Hematopoietic multipotent progenitor cell treated with erythropoietin and hydrocortisone succinate and interleukin-3 and kit ligand, for 6 days (in vitro differentiated cells): ENCODE data around the gene SLC13A4.
"Not testable (repeated sequence)": the region's sequence is repeated elsewhere in the genome, so short reads cannot be mapped to it uniquely, and the experiment has no call there.

Experiments
- DNase-seq: peaks from one replicate; pipeline ENCODE4 v3.0.0-alpha.2; 2015

Gene SLC13A4

GRCh38 chr7:135685306-135686084, 42.5 kb downstream of the SLC13A4 start:
- no peak for DNase-seq

- DNase-seq = no peak
Measured at GRCh38 chr7:135684699-135685098, 43.3 kb downstream of the SLC13A4 start.

GRCh38 chr7:135684136-135684535, 43.9 kb downstream of the SLC13A4 start:
- no peak for DNase-seq

DNA sequence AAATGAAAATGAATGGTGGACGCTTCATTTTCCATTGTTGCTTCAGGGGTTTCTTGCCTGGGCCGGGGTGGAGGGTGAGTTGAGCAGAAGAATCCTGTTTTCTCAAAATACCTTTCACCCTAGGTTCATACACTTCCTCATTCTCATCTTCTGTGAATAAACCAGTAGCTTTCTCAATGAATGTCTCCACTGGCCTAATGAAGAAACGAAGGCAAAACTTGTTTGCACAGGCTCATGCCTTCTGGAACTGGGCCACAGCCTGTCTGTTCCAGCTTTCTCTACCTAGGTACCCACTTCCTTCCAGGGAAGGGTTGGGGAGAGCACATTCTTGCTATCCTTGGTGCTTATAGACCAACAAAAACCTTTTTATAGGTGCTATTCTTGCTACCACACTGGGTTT, 44.4 kb downstream of the SLC13A4 start:
- no peak for DNase-seq

- DNase-seq = no peak
Measured at GRCh38 chr7:135682191-135682590, 45.8 kb downstream of the SLC13A4 start.

GRCh38 chr7:135681762-135682161, 46.2 kb downstream of the SLC13A4 start:
- peak; percentile 46 for DNase-seq

DNA sequence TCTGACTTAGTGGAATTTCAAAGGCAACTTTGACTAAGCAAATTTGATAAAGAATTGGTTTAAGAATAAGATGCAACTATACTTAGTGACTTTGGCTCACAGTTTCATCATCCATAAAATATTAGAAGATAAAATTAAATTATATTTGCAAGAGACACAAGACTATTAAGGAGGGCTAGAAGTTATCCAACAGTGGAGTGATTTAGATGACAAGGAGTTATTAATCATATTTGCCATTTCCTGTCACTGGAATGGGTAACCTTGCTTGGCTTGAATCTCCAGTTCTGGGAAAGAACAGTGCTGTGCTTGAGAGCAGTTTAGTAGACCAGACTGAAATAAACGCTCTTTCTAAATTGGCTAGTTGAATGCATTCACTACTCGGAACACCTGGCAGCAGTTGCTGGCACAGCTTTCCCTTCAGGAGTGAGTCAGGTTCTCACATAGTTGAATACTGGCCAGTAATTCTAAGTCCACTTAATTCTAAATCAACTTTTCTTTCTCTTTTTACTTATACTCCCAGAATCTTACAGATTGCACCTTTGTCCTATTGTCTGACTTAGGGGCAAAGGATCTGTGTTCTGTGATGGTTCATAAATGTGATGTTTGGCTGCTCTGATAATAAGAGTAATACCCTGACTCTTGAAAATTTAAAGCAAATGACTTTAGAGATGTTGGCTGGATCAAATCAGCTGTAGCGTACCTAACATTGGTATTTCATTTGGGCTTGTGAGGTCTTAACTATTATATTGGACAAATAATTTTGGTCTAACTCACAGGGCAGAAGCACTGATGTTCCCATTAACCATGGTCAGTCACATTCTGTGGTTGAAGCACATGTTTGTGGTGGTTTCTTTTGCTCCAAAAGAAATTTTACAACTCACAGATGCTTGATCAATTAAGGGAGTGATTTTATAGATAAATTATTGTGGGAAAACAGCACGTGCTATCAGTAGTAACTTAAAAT, 49.1 kb downstream of the SLC13A4 start:
- no peak for DNase-seq

- peak; percentile 72 for DNase-seq
Measured at GRCh38 chr7:135673360-135673706, 54.7 kb downstream of the SLC13A4 start.

GRCh38 chr7:135672560-135673359, 55.2 kb downstream of the SLC13A4 start:
- DNase-seq = peak; percentile 87

GRCh38 chr7:135670179-135670578, 57.8 kb downstream of the SLC13A4 start:
- DNase-seq = no peak

GRCh38 chr7:135669774-135670173, 58.2 kb downstream of the SLC13A4 start:
- DNase-seq = no peak

GRCh38 chr7:135668852-135669395, 59.1 kb downstream of the SLC13A4 start:
- DNase-seq = not testable (repeated sequence)

DNA sequence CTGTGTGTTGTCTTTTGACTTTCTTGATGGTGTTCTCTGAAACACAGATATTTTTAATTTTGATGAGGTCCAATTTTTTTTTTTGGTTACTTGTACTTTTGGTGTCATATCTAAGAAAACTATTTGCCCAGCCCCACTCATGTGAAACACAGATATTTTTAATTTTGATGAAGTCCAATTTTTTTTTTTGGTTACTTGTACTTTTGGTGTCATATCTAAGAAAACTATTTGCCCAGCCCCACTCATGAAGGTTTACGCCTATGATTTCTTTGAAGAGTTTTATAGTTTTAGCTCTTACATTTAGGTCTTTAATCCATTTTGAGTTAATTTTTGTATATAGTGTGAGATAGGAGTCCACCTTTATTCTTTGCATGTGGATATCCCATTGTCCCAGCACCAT, 60.4 kb downstream of the SLC13A4 start:
- DNase-seq = not testable (repeated sequence)

- no peak for DNase-seq
Measured at GRCh38 chr7:135666846-135667245, 61.1 kb downstream of the SLC13A4 start.

GRCh38 chr7:135666156-135666555, 61.8 kb downstream of the SLC13A4 start:
- DNase-seq = no peak

DNA sequence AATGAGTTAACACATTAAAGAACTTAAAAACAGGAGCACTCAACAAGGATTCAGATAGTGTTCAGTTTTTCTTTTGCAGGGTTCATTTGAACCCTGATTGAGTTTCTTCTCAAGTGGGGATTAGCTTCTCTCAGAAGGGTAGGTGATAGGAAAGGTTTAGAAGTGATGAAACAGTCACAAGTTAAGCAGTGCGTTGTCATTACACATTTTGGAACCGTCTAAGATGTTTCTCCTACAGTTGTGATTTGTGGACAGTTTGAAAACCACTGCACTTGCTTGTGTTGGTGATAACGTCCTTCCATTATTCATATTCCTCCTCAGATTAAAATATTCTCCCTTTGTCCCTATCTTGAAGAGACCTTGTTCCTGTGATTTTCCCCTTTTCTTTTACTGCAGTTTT, 62.9 kb downstream of the SLC13A4 start:
- DNase-seq = peak; percentile 43

DNA sequence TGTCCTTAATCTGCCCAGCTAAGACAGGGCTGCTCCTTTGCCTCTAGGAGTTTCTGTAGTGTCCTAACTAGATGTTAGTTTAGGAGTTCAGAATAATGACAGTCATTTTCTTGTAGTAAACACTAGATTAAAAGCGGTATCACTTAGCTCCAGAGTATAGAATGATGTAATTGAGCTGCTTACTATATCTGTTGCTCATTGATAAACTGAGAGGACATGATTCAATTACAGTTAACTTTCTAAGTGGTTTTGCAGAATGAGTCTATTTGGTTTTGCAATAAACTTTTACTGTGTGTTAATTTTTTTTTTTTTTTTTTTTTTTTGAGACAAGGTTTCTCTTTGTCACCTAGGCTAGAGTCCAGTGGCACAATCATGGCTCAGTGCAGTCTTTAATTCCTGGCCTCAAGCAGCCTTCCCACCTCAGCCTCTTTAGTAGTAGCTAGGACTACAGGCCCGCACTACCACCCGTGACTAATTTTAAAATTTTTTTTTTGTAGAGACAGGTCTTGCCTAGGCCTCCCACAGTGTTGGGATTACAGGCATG, 63.9 kb downstream of the SLC13A4 start:
- peak; percentile 90 for DNase-seq

DNA sequence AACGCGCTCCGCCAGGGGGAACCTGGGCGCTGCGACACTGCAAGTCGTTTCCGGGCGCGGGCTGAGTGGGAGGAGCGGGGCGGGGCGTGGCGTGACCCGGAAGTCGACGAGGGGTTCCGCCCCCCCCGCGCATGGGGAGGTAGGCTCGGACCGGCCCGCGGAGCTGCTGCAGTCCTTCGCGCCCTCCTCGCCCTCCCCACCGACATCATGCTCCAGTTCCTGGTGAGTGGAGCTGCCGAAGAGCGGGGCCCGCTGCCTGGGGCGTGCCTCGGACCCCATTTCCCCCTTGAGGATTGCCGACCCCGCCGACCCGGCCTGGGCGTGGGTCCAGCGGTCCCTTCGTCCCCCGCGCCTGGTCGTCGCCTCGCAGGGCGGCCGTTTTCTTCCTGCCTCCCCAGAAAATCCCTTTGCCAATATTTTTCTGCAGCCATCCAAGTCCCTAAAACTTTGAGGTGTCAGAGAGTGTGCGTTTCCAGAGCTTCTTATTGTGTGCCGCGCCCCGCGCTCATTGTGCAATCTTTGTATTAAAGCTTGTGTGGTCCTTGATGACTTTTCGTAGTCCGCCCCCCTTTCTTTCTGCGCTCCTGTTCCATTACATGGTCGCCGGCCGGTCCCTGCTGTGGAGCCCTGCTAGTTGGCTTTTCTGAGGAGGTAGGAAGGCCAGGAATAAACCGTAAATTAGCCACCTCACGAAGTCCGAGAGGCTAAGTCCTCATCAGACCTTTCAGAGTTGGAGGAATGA, 65.4 kb downstream of the SLC13A4 start, which contains the start of gene STMP1:
TSS of gene STMP1 (plus strand) at position 142 of the 742 bp plus-strand sequence.
- peak; percentile 96 for DNase-seq

DNA sequence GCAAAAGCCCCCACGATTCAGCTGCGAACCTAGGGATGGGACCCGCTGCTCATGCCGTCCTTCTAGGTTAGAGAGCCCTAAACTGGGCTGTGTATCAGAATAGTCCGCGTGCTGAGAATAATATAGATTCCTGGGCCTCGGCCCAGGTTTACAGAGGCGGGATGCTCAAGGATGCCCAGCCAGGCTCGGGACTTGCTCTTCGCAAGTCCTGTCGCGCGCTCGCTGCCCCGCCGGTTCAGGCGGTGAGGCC, 65.9 kb downstream of the SLC13A4 start:
- no peak for DNase-seq

- DNase-seq = peak; percentile 86
Measured at GRCh38 chr7:135661311-135662122, 66.5 kb downstream of the SLC13A4 start.
